Large intestine (tissue), 3 donors: ENCODE results near the gene CCND1. TPM values are rescaled to one million over a fixed set of nuclear protein-coding genes. Genes with fewer than 3 reads are reported as not detected.

ENCODE experiments used
- DNase-seq, 2 donors: peaks; one replicate each; pipeline versions ENCODE4 v3.0.0 to v3.0.0-alpha.2; 2013
- H3K27ac ChIP-seq: one replicate; pipeline ENCODE4 v1.5.1; 2013; ENCODE audit warnings: low read length
- H3K27me3 ChIP-seq: 2 replicates; pipeline ENCODE4 v1.6.1; 2013; ENCODE audit warnings: low read length; ENCODE audit not compliant: control insufficient read depth, insufficient read depth
- H3K36me3 ChIP-seq: 2 replicates; pipeline ENCODE4 v1.6.1; 2013; ENCODE audit warnings: low read length; ENCODE audit not compliant: control insufficient read depth, insufficient read depth
- H3K4me1 ChIP-seq: one replicate; pipeline ENCODE4 v1.6.1; 2013; ENCODE audit warnings: low read length; ENCODE audit not compliant: control insufficient read depth, insufficient read depth
- H3K4me3 ChIP-seq: one replicate; pipeline ENCODE4 v1.5.1; 2013; ENCODE audit warnings: low read length
- H3K9me3 ChIP-seq: one replicate; pipeline ENCODE4 v1.6.1; 2013; ENCODE audit warnings: mild to moderate bottlenecking, low read depth, low read length, moderate library complexity; ENCODE audit not compliant: control insufficient read depth
- WGBS: methylation state at CpG from one replicate; pipeline ENCODE4 v1.1.5; 2013; ENCODE audit warnings: low lambda C conversion rate; ENCODE audit not compliant: insufficient coverage; 5-methylcytosine and 5-hydroxymethylcytosine counted together
- polyA plus RNA-seq: library from polyadenylated mRNA; unstranded; fragments of 120-200 nt; gene quantifications from one replicate; pipeline ENCODE4 v1.2.1, GENCODE V29; 2013

The CCND1 gene
- polyA plus RNA-seq, 1 donor, result 74.0 TPM

- DNase-seq, result no peak
- no peaks in the 10 kb centered on the region for H3K27me3 ChIP-seq
- peaks cover 32% of the 10 kb centered on the region for H3K9me3 ChIP-seq
- H3K4me3 ChIP-seq, result no peak overlapping the region
- peaks cover 13% of the 10 kb centered on the region for H3K4me1 ChIP-seq
- no peak overlapping the region for H3K27ac ChIP-seq
- WGBS, result no CpG with 5 or more reads among the region's 23 CpGs
- peaks cover 47% of the 10 kb centered on the region for H3K36me3 ChIP-seq
Measured at GRCh38 chr11:69653406-69653960, 12.5 kb downstream of the CCND1 start.

DNA sequence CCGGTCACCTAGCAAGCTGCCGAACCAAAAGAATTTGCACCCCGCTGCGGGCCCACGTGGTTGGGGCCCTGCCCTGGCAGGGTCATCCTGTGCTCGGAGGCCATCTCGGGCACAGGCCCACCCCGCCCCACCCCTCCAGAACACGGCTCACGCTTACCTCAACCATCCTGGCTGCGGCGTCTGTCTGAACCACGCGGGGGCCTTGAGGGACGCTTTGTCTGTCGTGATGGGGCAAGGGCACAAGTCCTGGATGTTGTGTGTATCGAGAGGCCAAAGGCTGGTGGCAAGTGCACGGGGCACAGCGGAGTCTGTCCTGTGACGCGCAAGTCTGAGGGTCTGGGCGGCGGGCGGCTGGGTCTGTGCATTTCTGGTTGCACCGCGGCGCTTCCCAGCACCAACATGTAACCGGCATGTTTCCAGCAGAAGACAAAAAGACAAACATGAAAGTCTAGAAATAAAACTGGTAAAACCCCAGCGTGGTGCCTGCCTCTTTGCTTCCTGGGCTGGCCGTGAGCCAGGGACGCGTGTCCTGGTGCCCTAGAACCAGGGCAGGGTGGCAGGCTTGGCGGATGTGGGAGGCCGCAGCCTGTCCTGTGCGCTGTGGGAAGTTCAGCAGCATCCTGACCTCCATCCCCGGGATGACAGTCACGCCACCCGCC is 13.2 kb downstream of the CCND1 start:
- peaks cover 13% of the 10 kb centered on the region for H3K4me1 ChIP-seq
- no peaks in the 10 kb centered on the region for H3K27me3 ChIP-seq
- DNase-seq, result no peak
- no peak overlapping the region for H3K27ac ChIP-seq
- no peak overlapping the region for H3K4me3 ChIP-seq
- no CpG with 5 or more reads among the region's 38 CpGs for WGBS
- peaks cover 32% of the 10 kb centered on the region for H3K9me3 ChIP-seq
- peaks cover 40% of the 10 kb centered on the region for H3K36me3 ChIP-seq

DNA sequence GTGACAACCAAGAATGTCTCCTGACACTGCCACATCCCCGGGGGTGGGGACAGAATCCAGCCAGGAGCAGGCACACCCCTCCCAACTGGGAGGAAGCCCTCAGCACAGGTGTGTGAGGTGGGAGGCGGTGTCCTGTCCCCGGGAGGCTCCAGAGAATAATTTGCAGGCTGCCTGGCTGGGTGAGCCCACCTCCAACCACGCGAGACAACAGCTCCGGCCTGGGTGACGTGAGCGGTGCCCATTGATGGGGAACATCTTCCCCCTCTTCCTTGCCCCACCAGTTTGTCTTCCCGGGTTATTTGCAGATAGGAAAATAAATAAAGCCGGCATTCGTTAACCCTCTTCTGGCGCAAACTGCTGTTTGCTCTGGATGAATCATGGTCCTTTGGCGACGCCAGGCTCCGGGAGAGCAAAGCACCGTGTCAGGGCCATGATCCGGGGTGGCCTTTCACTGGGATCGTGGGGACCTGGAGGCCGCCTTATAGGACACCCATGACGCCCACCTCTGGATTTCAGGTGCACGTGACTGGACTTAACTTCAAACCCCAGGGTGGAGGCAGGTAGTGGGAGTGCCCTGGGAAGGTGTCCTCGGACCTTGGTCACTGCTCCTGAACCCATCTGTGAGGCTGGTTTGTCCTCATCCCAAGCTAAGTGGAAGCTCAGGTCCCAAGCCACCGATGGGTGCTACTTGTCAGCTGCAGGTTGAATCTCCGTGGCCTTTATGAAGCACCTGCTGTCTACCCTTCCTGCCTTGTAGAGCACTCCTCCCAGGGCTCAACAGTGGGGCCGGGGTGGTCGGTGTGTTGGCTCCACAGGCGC is 13.9 kb downstream of the CCND1 start:
- no peaks in the 10 kb centered on the region for H3K27me3 ChIP-seq
- peaks cover 33% of the 10 kb centered on the region for H3K36me3 ChIP-seq
- peaks cover 32% of the 10 kb centered on the region for H3K9me3 ChIP-seq
- H3K27ac ChIP-seq, result no peak overlapping the region
- peak in 1 of 2 donors; percentile 56 for DNase-seq
- WGBS, result no CpG with 5 or more reads among the region's 27 CpGs
- H3K4me3 ChIP-seq, result no peak overlapping the region
- peaks cover 13% of the 10 kb centered on the region for H3K4me1 ChIP-seq

- Histone ChIP-seq H3K36me3 (peaks cover 24% of the 10 kb centered on the region), H3K27ac (no peak overlapping the region), H3K9me3 (peaks cover 32% of the 10 kb centered on the region), H3K4me1 (peaks cover 13% of the 10 kb centered on the region), H3K27me3 (no peaks in the 10 kb centered on the region), H3K4me3 (no peak overlapping the region)
- DNase-seq, result no peak
- 100% methylated on average over 1 of the region's 19 CpGs for whole genome bisulfite sequencing
Measured at GRCh38 chr11:69655479-69656428, 14.8 kb downstream of the CCND1 start.

GRCh38 chr11:69656536-69657455 is 15.8 kb downstream of the CCND1 start:
- Histone ChIP-seq H3K4me1 (peaks cover 13% of the 10 kb centered on the region), H3K9me3 (peaks cover 25% of the 10 kb centered on the region), H3K27ac (no peak overlapping the region), H3K4me3 (no peak overlapping the region), H3K36me3 (peaks cover 15% of the 10 kb centered on the region), H3K27me3 (no peaks in the 10 kb centered on the region)
- no peak for DNase-seq
- no CpG with 5 or more reads among the region's 20 CpGs for whole genome bisulfite sequencing

DNA sequence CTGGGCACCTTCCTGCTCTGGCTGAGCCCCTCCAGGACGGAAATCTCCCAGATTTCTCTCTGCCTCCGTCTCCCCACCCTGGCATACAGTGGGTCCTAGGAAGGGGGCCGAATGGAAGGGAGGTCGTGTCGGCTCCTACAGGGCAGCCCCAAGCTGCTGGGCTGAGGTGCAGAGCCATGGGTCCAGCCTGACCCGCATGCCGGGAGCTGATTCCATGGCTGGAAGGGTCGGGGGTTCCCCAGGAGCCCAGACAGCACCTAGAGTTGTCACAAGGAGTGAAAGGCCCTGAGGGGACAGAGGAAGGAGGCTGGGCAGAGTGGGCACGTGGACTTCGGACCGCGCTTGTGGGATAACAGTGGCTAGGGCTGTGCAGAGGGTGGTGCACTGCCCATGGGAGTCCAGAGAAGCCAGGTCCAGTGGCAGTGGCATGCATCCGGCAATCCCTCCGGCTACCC is 16.5 kb downstream of the CCND1 start:
- Histone ChIP-seq H3K4me3 (no peak overlapping the region), H3K4me1 (peaks cover 13% of the 10 kb centered on the region), H3K9me3 (peaks cover 18% of the 10 kb centered on the region), H3K27me3 (no peaks in the 10 kb centered on the region), H3K36me3 (peaks cover 11% of the 10 kb centered on the region), H3K27ac (no peak overlapping the region)
- DNase-seq, result no peak
- WGBS, result no CpG with 5 or more reads among the region's 14 CpGs

- H3K36me3 ChIP-seq, result peaks cover 11% of the 10 kb centered on the region
- H3K27me3 ChIP-seq, result no peaks in the 10 kb centered on the region
- DNase-seq, result no peak
- H3K4me1 ChIP-seq, result peaks cover 13% of the 10 kb centered on the region
- H3K4me3 ChIP-seq, result no peak overlapping the region
- peaks cover 12% of the 10 kb centered on the region for H3K9me3 ChIP-seq
- H3K27ac ChIP-seq, result no peak overlapping the region
- no CpG with 5 or more reads among the region's 27 CpGs for WGBS
Measured at GRCh38 chr11:69657911-69658625, 17.1 kb downstream of the CCND1 start.

- peaks cover 6% of the 10 kb centered on the region for H3K9me3 ChIP-seq
- H3K36me3 ChIP-seq, result peaks cover 7% of the 10 kb centered on the region
- no peak for DNase-seq
- no peak overlapping the region for H3K4me3 ChIP-seq
- peaks cover 13% of the 10 kb centered on the region for H3K4me1 ChIP-seq
- no peak overlapping the region for H3K27ac ChIP-seq
- no peaks in the 10 kb centered on the region for H3K27me3 ChIP-seq
- no CpG with 5 or more reads among the region's 18 CpGs for WGBS
Measured at GRCh38 chr11:69658626-69659450, 17.9 kb downstream of the CCND1 start.
